IMR-90 (cell line): ENCODE data around the gene SPP1.

Experiments used
- CHD1 ChIP-seq: IDR thresholded peaks from 2 replicates; pipeline ENCODE4 v1.6.1; 2012; ENCODE audit warnings: low read depth, low read length, improper control_type of control experiment
- CTCF ChIP-seq: conservative IDR thresholded peaks from 2 replicates; pipeline ENCODE4 v1.5.1; 2012; ENCODE audit warnings: mild to moderate bottlenecking, low read depth, low read length, improper control_type of control experiment
- RCOR1 ChIP-seq: IDR thresholded peaks from 2 replicates; pipeline ENCODE4 v1.6.1; 2012; ENCODE audit warnings: mild to moderate bottlenecking, low read length, improper control_type of control experiment; ENCODE audit not compliant: insufficient replicate concordance

DNA sequence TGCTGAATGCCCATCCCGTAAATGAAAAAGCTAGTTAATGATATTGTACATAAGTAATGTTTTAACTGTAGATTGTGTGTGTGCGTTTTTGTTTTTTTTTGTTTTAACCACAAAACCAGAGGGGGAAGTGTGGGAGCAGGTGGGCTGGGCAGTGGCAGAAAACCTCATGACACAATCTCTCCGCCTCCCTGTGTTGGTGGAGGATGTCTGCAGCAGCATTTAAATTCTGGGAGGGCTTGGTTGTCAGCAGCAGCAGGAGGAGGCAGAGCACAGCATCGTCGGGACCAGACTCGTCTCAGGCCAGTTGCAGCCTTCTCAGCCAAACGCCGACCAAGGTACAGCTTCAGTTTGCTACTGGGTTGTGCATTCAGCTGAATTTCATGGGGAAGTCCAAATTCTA, at the start of gene SPP1:
- TF ChIP-seq CTCF (no peak), CHD1 (no peak), RCOR1 (no peak)
